Measurements from ENCODE around the gene CCDC175. TPM values are rescaled to one million over a fixed set of nuclear protein-coding genes. Genes with fewer than 3 reads are reported as not detected.

The CCDC175 gene
- total and polyA plus RNA-seq, 8 donors: not detected

DNA sequence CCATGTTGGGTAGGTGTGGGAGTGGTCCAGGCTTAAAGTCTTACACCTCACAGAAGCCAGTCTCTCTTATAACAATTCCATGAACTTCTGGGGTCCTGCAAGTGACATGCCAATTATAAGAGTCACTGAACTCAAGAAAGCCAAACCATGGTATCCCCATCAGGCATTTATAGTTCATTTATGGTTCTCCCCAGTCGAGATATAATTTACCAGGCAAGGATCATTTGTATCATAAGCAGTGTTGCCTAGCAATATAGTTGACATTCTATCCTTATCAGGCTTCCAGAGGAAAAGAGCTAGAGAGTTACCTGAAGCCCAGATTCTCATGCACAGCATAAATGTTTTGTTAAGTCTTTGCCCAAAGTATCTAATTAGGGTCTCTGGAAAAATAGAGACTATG, 84.2 kb downstream of the CCDC175 start:
- no peak for DNase-seq

DNA sequence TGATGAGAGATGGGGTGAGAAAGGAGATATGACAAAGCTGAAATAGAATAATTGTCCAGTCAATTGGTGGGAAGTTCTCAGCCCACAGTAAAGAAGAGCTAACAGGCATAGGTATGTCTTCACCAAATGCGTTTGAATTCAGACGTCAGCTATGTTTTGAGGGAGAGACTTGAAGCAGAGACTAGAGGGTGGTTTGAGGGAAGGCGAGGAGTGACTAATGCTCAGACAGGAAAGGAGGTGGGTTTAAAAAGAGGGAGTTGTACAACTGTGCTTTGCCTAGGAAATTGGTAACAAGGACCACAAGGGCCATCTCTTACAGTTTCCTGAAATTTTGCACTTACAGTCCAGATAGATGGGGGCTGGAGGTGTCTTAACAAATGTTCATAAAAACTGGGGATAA, 85.9 kb downstream of the CCDC175 start:
- H3K27ac ChIP-seq: no peak overlapping the region
- H3K36me3 ChIP-seq: peaks cover 28 to 83% (median 73%) of the 10 kb centered on the region in 4 donors
- no peaks in the 10 kb centered on the region for H3K27me3 ChIP-seq
- intact Hi-C loops (cut with DNase I; ENCODE audit: low total_unique reads): no loop called here
- WGBS, 5 donors: 83 to 93% (median 90%) methylated on average over 3 of the region's 3 CpGs
- DNase-seq: no peak
- TF ChIP-seq EP300 (IDR thresholded peaks at IDR 0.05) (no peak), POLR2A (IDR thresholded peaks at IDR 0.05) (no peak), POLR2AphosphoS5 (IDR thresholded peaks at IDR 0.05) (no peak)
- TF ChIP-seq, protein P1, sequence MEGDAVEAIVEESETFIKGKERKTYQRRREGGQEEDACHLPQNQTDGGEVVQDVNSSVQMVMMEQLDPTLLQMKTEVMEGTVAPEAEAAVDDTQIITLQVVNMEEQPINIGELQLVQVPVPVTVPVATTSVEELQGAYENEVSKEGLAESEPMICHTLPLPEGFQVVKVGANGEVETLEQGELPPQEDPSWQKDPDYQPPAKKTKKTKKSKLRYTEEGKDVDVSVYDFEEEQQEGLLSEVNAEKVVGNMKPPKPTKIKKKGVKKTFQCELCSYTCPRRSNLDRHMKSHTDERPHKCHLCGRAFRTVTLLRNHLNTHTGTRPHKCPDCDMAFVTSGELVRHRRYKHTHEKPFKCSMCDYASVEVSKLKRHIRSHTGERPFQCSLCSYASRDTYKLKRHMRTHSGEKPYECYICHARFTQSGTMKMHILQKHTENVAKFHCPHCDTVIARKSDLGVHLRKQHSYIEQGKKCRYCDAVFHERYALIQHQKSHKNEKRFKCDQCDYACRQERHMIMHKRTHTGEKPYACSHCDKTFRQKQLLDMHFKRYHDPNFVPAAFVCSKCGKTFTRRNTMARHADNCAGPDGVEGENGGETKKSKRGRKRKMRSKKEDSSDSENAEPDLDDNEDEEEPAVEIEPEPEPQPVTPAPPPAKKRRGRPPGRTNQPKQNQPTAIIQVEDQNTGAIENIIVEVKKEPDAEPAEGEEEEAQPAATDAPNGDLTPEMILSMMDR (IDR thresholded peaks at IDR 0.05): no peak
- no peaks in the 10 kb centered on the region for H3K9me3 ChIP-seq
- peaks cover 7 to 30% (median 16%) of the 10 kb centered on the region in 4 donors for H3K4me1 ChIP-seq
- H3K4me3 ChIP-seq: no peak overlapping the region

More for the DNA sequence above, 84.2 kb downstream of the CCDC175 start:
- no peaks in the 10 kb centered on the region for H3K9me3 ChIP-seq
- WGBS, 5 donors: 19 to 78% (median 41%) methylated on average over 1 of the region's 1 CpG
- H3K27ac ChIP-seq: no peak overlapping the region
- peaks cover 28 to 98% (median 90%) of the 10 kb centered on the region in 4 donors for H3K36me3 ChIP-seq
- no peaks in the 10 kb centered on the region for H3K27me3 ChIP-seq
- no peak overlapping the region for H3K4me3 ChIP-seq
- intact Hi-C loops (cut with DNase I; ENCODE audit: low total_unique reads): no loop called here
- TF ChIP-seq, protein P1 (IDR thresholded peaks at IDR 0.05): no peak
- no peak for TF ChIP-seq POLR2AphosphoS5 (IDR thresholded peaks at IDR 0.05)
- no peak for TF ChIP-seq POLR2A (IDR thresholded peaks at IDR 0.05)
- no peak for TF ChIP-seq EP300 (IDR thresholded peaks at IDR 0.05)
- H3K4me1 ChIP-seq: peaks cover 0 to 14% (median 2%) of the 10 kb centered on the region in 4 donors

DNA sequence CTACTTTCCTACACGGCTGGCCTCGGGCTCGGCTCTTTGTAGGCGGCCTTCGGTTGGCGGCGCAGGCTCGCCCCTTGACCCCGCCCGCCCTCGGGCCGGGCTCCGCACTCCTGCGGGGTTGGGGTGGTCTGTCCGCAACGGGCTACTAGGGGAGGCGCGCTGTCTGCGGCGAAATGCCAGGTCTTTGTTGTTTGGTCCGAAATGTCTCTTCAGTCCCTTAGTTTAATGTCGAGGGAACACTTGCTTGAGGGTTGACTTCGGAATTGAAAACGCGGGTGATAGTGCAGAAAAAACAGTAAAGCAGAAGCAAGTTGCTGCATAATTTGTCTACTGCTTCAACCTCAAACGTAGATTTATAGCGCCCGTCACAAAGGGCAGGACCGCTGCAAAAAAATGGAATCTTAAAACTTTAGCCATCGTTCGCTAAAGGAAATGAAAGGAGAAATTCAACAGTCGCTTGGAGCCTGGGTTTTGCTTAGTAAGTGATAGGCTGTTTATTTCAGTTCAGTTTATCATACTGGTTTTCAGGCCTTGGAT, 91.9 kb downstream of the CCDC175 start:
- 0 to 1% (median 1%) methylated on average over 21 to 32 of the region's 32 CpGs for WGBS, 5 donors
- H3K27me3 ChIP-seq: no peaks in the 10 kb centered on the region
- intact Hi-C loops (cut with DNase I; ENCODE audit: low total_unique reads): no loop called here
- TF ChIP-seq POLR2AphosphoS5 (IDR thresholded peaks at IDR 0.05): no peak
- no peak for TF ChIP-seq EP300 (IDR thresholded peaks at IDR 0.05)
- TF ChIP-seq, protein P1 (IDR thresholded peaks at IDR 0.05): no peak
- no peak for TF ChIP-seq POLR2A (IDR thresholded peaks at IDR 0.05)
- peaks cover 42 to 75% (median 54%) of the 10 kb centered on the region in 4 donors for H3K4me1 ChIP-seq
- peak overlapping the region; percentile 75 to 88 (median 85) for H3K4me3 ChIP-seq
- H3K36me3 ChIP-seq: peaks cover 5 to 22% (median 15%) of the 10 kb centered on the region in 4 donors
- peak overlapping the region; percentile 91 to 96 (median 94) for H3K27ac ChIP-seq
- no peak for DNase-seq
- H3K9me3 ChIP-seq: no peaks in the 10 kb centered on the region

DNA sequence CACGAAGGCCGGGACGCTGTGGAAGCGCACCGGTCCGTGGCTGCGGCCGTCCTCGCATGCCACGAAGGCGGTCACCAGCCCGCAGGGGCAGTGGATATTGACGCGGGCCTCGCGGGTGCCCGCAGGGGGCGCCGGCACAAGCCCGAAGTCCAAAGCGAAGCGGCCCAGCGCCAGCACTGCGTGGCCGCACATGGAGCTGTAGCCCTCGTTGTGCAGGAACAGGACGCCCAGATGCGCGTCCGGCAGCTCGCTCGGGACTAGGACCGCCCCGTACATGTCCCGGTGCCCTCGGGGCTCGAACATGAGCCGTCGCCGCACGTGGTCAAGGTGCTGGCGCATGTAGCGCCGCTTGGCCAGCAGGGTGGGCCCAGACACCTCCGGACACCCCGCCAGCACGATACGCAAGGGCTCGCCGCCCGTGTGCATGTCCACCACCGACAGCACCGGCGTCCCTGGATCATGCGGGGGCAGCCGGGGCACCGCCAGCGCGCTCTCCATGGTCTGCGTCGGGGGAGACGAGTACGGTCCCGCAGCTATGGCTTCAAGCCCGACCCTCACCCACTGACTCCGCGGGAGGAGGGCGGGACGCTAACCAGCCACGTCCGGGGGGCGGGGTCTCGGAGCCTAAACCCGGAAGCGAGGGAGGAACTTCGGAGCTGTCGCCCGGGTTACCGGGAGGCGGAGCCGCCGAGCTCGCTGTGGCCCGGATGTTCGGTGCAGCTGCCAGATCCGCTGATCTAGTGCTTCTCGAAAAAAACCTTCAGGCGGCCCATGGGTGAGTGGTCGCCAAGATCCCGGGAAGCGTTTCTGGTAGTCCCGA, 92.6 kb downstream of the CCDC175 start, which contains the start of the genes JKAMP and L3HYPDH:
TSS of gene JKAMP (plus strand) at position 699 of the 820 bp plus-strand sequence. CDS start at position 772, 73 bp downstream.
TSS of gene L3HYPDH (minus strand) at position 590 of the 820 bp plus-strand sequence. CDS start at position 498, 92 bp downstream.
- TF ChIP-seq EP300 (IDR thresholded peaks at IDR 0.05) (no peak), POLR2AphosphoS5 (IDR thresholded peaks at IDR 0.05) (peak; percentile 23 to 94 (median 73)), POLR2A (IDR thresholded peaks at IDR 0.05) (peak in 2 of 4 donors; percentile 28 to 80)
- TF ChIP-seq, protein P1 (IDR thresholded peaks at IDR 0.05): peak in 5 of 7 experiments; percentile 46 to 64 (median 58)
- H3K27me3 ChIP-seq: no peaks in the 10 kb centered on the region
- peaks cover 42 to 75% (median 56%) of the 10 kb centered on the region in 4 donors for H3K4me1 ChIP-seq
- WGBS, 5 donors: 0 to 1% (median 0%) methylated on average over 34 to 92 of the region's 92 CpGs
- peak; percentile 97 to 99 for DNase-seq
- peak within 1 kb of the TSS; percentile 91 to 96 (median 94) for H3K27ac ChIP-seq
- intact Hi-C loops (cut with DNase I; ENCODE audit: low total_unique reads): no loop called here
- H3K4me3 ChIP-seq: peak within 1 kb of the TSS; percentile 75 to 88 (median 85)
- H3K9me3 ChIP-seq: no peaks in the 10 kb centered on the region
- H3K36me3 ChIP-seq: peaks cover 0 to 17% (median 9%) of the 10 kb centered on the region in 4 donors
